ENCODE measurements around the gene MYO15A. TPM values are rescaled to one million over a fixed set of nuclear protein-coding genes. Genes with fewer than 3 reads are reported as not detected.

Gene MYO15A
- total and polyA plus RNA-seq, 8 donors = 0.31 to 10.5 (median 0.50) TPM; not detected in 1

DNA sequence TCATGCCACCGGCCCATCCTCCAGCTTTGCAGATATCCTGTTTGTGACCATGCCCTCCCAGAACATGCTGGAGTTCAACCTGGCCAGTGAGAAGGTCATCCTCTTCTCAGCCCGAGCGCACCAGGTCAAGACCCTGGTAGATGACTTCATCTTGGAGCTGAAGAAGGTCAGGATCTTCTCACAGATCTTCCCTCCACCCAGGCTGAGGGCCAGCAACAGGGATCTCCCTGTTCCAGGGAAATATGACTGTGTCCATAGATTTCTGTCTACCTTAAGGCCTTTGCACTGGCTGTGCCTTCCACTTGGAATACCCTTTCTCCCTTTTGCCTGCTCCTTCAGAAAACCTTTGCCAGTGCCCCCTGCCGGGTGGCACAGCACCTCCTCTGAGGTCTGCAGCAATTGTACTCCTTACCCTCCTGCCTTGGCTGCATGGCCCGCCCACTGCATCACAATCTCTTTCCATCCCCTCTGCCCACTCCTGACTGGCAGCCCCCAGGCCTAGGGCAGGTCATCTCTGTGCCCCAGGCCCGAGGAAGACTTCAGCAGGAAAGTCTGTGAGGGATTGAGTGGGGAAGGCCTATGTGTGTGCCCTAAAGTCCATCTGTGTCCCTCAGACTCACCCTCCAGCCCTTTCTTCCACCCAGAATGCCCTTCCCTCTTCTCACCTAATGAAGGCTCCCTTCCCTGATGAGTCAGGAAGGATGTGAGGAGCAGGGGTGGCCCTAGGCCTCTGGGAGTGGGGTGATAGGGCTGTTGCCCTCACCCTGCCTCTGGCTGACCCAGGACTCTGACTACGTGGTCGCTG is 47.8 kb downstream of the MYO15A start:
- 70 to 89% (median 79%) methylated on average over 7 to 8 of the region's 8 CpGs for WGBS, 5 donors
- no peaks in the 10 kb centered on the region for H3K27me3 ChIP-seq
- no peak overlapping the region for H3K4me3 ChIP-seq
- H3K36me3 ChIP-seq = no peaks in the 10 kb centered on the region
- peaks cover 19 to 40% (median 33%) of the 10 kb centered on the region in 4 donors for H3K4me1 ChIP-seq
- DNase-seq = no peak
- intact Hi-C loops (cut with DNase I; ENCODE audit: low total_unique reads) = no loop called here
- H3K27ac ChIP-seq = peak overlapping the region in 2 of 5 donors; percentile 77
- no peaks in the 10 kb centered on the region for H3K9me3 ChIP-seq
- TF ChIP-seq POLR2AphosphoS5 (IDR thresholded peaks at IDR 0.05) (no peak), EP300 (IDR thresholded peaks at IDR 0.05) (no peak), POLR2A (IDR thresholded peaks at IDR 0.05) (no peak)
- TF ChIP-seq, protein P1, sequence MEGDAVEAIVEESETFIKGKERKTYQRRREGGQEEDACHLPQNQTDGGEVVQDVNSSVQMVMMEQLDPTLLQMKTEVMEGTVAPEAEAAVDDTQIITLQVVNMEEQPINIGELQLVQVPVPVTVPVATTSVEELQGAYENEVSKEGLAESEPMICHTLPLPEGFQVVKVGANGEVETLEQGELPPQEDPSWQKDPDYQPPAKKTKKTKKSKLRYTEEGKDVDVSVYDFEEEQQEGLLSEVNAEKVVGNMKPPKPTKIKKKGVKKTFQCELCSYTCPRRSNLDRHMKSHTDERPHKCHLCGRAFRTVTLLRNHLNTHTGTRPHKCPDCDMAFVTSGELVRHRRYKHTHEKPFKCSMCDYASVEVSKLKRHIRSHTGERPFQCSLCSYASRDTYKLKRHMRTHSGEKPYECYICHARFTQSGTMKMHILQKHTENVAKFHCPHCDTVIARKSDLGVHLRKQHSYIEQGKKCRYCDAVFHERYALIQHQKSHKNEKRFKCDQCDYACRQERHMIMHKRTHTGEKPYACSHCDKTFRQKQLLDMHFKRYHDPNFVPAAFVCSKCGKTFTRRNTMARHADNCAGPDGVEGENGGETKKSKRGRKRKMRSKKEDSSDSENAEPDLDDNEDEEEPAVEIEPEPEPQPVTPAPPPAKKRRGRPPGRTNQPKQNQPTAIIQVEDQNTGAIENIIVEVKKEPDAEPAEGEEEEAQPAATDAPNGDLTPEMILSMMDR (IDR thresholded peaks at IDR 0.05) = no peak

DNA sequence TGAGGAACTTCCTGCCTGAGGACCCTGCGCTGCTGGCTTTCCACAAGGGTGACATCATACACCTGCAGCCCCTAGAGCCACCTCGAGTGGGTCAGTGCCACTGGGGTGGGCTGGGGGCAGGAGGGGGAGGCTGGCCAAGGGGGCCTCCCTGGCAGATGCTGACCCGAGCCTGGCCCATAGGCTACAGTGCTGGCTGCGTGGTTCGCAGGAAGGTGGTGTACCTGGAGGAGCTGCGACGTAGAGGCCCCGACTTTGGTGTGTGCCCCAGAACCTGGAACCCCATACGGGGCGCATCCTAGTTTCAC is 48.4 kb downstream of the MYO15A start:
- WGBS, 5 donors = 90 to 96% (median 92%) methylated on average over 8 to 10 of the region's 10 CpGs
- Histone ChIP-seq H3K27me3 (no peaks in the 10 kb centered on the region), H3K36me3 (no peaks in the 10 kb centered on the region), H3K27ac (peak overlapping the region in 3 of 5 donors; percentile 9 to 77 (median 77)), H3K4me3 (no peak overlapping the region), H3K4me1 (peaks cover 19 to 40% (median 33%) of the 10 kb centered on the region in 4 donors), H3K9me3 (no peaks in the 10 kb centered on the region)
- intact Hi-C loops (cut with DNase I; ENCODE audit: low total_unique reads) = no loop called here
- DNase-seq = no peak
- TF ChIP-seq POLR2AphosphoS5 (IDR thresholded peaks at IDR 0.05) (no peak), EP300 (IDR thresholded peaks at IDR 0.05) (no peak), POLR2A (IDR thresholded peaks at IDR 0.05) (no peak)
- TF ChIP-seq, protein P1 (IDR thresholded peaks at IDR 0.05) = no peak

DNA sequence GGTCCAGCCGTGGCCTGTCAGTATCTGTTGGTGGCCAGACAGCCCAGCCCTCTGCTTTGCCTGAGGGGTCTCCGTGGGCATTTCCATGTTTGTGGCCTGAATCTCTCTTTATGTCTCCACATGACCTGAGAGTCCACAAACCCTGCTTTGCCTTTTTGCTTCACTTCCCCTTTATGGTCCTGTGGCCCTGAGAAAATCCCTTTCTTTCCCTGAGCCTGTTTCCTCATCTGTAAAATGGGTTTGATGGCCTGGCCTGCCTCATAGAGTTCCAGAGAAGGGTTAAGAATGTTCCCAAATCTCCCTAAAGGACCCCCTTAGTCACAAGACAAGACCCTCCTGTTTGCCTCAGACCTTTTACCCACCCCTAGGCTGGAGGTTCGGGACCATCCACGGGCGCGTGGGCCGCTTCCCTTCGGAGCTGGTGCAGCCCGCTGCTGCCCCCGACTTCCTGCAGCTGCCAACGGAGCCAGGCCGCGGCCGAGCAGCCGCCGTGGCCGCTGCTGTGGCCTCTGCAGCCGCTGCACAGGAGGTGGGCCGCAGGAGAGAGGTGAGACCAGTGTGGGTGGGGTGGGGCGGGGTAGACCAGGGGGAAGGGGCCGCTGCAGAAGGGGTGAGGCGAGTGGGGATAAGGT is 48.9 kb downstream of the MYO15A start:
- 60 to 79% (median 67%) methylated on average over 21 to 22 of the region's 22 CpGs for WGBS, 5 donors
- H3K27ac ChIP-seq = peak overlapping the region in 4 of 5 donors; percentile 77 to 81 (median 77)

DNA sequence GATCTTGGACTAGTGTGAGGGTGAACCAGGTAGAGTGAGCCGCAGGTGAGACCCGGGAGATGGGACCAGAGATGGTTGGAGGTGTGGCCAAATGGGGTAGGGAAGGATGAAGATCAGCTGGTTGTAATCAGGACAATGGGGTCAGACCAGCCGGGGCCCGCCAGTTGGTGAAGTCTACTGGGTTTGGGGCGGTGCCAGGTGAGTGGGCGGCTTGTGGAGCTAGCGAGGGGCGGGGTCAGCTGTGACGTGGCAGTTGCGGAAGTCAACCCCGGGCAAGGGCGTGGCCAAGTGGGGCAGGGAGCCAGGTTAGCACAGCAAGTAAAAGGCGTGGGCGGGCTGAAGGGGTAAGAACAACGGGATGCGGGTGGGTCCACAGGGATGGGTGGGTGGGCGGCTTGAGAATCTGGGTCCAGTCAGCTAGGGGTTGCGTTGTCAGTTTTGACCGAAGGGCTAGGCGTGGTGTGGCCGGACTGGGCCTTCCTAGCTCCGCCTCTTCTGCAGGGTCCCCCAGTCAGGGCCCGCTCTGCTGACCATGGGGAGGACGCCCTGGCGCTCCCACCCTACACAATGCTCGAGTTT is 49.6 kb downstream of the MYO15A start:
- DNase-seq = peak; percentile 96 to 98

More for the DNA sequence above, 48.9 kb downstream of the MYO15A start:
- DNase-seq = no peak
- Histone ChIP-seq H3K36me3 (no peaks in the 10 kb centered on the region), H3K27me3 (no peaks in the 10 kb centered on the region), H3K4me1 (peaks cover 19 to 39% (median 33%) of the 10 kb centered on the region in 4 donors), H3K4me3 (peak overlapping the region; percentile 51 to 59 (median 52)), H3K9me3 (no peaks in the 10 kb centered on the region)
- intact Hi-C loops (cut with DNase I; ENCODE audit: low total_unique reads) = no loop called here
- TF ChIP-seq, protein P1 (IDR thresholded peaks at IDR 0.05) = no peak
- TF ChIP-seq POLR2AphosphoS5 (IDR thresholded peaks at IDR 0.05) = no peak
- TF ChIP-seq EP300 (IDR thresholded peaks at IDR 0.05) = no peak
- TF ChIP-seq POLR2A (IDR thresholded peaks at IDR 0.05) = no peak

More for the DNA sequence above, 49.6 kb downstream of the MYO15A start:
- Histone ChIP-seq H3K4me1 (peaks cover 16 to 32% (median 27%) of the 10 kb centered on the region in 4 donors), H3K36me3 (no peaks in the 10 kb centered on the region), H3K27me3 (no peaks in the 10 kb centered on the region), H3K27ac (peak overlapping the region; percentile 28 to 81 (median 77)), H3K9me3 (no peaks in the 10 kb centered on the region), H3K4me3 (peak overlapping the region; percentile 51 to 59 (median 52))
- peak in 1 of 3 donors; percentile 58 for TF ChIP-seq POLR2AphosphoS5 (IDR thresholded peaks at IDR 0.05)
- no peak for TF ChIP-seq POLR2A (IDR thresholded peaks at IDR 0.05)
- TF ChIP-seq EP300 (IDR thresholded peaks at IDR 0.05) = no peak
- TF ChIP-seq, protein P1 (IDR thresholded peaks at IDR 0.05) = no peak
- 4 to 13% (median 4%) methylated on average over 20 to 26 of the region's 26 CpGs for WGBS, 5 donors
- intact Hi-C loops (cut with DNase I; ENCODE audit: low total_unique reads) = no loop called here

All from stomach (tissue), 9 donors.